GM19240 (cell line): ENCODE measurements around the gene MTX1.

Source experiments
- DNase-seq: peaks from one replicate; pipeline ENCODE4 v3.0.0; 2011; ENCODE audit warnings: low spot score; ENCODE audit not compliant: insufficient read length

MTX1 gene

DNA sequence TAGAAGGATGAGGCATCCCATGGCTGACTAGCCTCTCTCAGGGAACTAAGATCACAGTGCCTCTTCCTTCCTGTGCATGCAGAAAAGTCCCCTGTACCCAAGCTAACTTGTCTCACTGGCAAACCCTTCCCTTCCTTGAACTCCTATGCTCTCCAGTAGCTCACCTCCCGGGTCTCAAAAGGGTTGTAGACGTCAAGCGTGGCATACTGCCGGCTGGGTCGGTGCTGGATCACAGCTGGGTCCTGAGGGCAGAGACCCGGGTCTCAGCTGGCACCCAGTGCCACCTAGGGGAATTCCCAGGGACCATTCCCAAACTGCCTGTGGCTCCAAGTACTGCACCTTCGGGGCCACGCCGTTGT is 53.0 kb downstream of the MTX1 start:
- DNase-seq = no peak

DNA sequence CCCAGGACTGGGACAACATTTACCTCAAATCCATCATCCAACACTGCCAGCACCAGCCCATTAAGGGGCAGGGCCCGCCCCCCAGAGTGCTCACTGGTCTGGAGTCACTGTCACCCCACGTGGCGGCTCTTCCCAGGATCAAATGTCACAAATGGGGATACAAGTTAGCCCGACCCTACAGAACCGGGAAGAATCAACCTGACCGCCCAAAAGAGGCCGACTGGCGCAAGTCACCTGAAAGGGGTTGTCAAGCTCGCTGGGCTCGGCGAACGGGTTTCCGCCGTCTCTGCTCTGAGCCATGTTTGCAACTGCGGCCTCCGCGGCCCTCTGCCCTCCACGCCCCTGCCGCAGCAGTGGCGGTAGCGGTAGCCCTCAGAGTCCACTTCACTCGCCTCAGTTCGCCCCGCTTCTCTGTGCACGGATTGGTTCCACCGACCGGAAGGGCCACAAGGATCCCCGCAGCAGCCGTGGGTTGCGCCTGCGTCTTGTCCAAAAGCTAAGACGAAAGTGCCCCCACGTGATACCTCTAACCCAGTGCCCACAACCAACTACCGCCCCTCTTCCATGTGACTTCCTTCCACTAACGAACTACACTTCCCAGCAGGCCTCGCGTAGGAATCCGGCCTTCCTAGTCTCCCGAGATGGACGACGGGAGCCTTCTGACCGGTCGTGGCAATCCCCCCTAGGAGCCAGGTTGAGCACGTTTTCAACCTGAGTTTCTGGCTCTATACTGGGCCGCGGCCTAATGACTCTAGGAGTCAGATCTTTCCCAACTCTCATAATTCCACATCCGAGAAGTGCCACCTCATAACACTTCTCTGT is 53.6 kb downstream of the MTX1 start, which contains the start of gene SCAMP3:
TSS of gene SCAMP3 (minus strand) at position 509 of the 822 bp plus-strand sequence. CDS start at position 300, 209 bp downstream.
- peak; percentile 99 for DNase-seq

DNA sequence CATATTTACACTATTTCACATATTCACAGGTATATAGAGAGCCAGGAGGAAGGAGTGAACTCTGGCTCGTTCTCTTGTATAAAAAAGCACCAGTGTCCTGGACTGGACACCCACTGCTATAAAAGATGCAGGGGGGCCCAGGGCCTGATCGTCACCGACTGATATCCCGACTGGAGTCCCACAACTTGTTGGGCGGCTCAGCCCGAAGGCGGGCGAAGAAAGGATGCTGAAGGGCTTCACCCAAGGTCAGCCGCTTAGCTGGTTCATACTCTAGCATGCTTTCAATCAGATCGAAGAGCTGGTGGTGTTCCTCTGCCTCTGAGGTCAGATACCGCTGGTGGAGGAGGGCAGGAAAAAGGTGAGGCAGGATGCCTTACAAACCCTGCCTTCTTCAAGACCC is 54.6 kb downstream of the MTX1 start:
- DNase-seq = no peak
